GM18498 (cell line): Measurements from ENCODE around the gene FBN2.
"Not testable (repeated sequence)": the region's sequence is repeated elsewhere in the genome, so short reads cannot be mapped to it uniquely, and the experiment has no call there.

ENCODE experiments used
- ATAC-seq: cut with Tn5 transposase; IDR thresholded peaks from one replicate; pipeline ENCODE4 v1.9.1; 2021; ENCODE audit warnings: mild to moderate bottlenecking, moderate library complexity; ENCODE audit not compliant: unreplicated experiment

Gene FBN2

GRCh38 chr5:128480158-128480557, 57.9 kb downstream of the FBN2 start:
- no peak for ATAC-seq

GRCh38 chr5:128478386-128479368, 59.4 kb downstream of the FBN2 start:
- no peak for ATAC-seq

GRCh38 chr5:128477944-128478343, 60.1 kb downstream of the FBN2 start:
- no peak for ATAC-seq

- ATAC-seq: no peak
Measured at GRCh38 chr5:128475693-128476092, 62.4 kb downstream of the FBN2 start.

- no peak for ATAC-seq
Measured at GRCh38 chr5:128472919-128473318, 65.1 kb downstream of the FBN2 start.

- no peak for ATAC-seq
Measured at GRCh38 chr5:128472036-128472435, 66.0 kb downstream of the FBN2 start.

GRCh38 chr5:128470663-128471062, 67.4 kb downstream of the FBN2 start:
- no peak for ATAC-seq

- ATAC-seq: no peak
Measured at GRCh38 chr5:128469912-128470311, 68.1 kb downstream of the FBN2 start.

GRCh38 chr5:128466980-128467379, 71.1 kb downstream of the FBN2 start:
- ATAC-seq: no peak

GRCh38 chr5:128466554-128466953, 71.5 kb downstream of the FBN2 start:
- no peak for ATAC-seq

- ATAC-seq: no peak
Measured at GRCh38 chr5:128464596-128464995, 73.4 kb downstream of the FBN2 start.

- ATAC-seq: no peak
Measured at GRCh38 chr5:128462330-128462729, 75.7 kb downstream of the FBN2 start.

- ATAC-seq: not testable (repeated sequence)
Measured at GRCh38 chr5:128457147-128457915, 80.7 kb downstream of the FBN2 start.

- no peak for ATAC-seq
Measured at GRCh38 chr5:128455841-128456361, 82.1 kb downstream of the FBN2 start.

GRCh38 chr5:128453121-128453520, 84.9 kb downstream of the FBN2 start:
- no peak for ATAC-seq

GRCh38 chr5:128447224-128447623, 90.8 kb downstream of the FBN2 start:
- not testable (repeated sequence) for ATAC-seq

- ATAC-seq: no peak
Measured at GRCh38 chr5:128441941-128442350, 96.1 kb downstream of the FBN2 start.

- ATAC-seq: no peak
Measured at GRCh38 chr5:128441165-128441564, 96.9 kb downstream of the FBN2 start.

GRCh38 chr5:128436749-128437188, 101.3 kb downstream of the FBN2 start:
- ATAC-seq: no peak

GRCh38 chr5:128435861-128436260, 102.2 kb downstream of the FBN2 start:
- ATAC-seq: no peak

- no peak for ATAC-seq
Measured at GRCh38 chr5:128434993-128435392, 103.1 kb downstream of the FBN2 start.
